Neural progenitor cell (in vitro differentiated cells): ENCODE data around the gene ATP6AP2.
"Not testable (repeated sequence)": the region's sequence is repeated elsewhere in the genome, so short reads cannot be mapped to it uniquely, and the experiment has no call there.

Experiments used
- CTCF ChIP-seq: fragments of 200-600 bp; sonication (generic); IDR thresholded peaks from 2 replicates; pipeline ENCODE4 v1.5.1; 2017; ENCODE audit warnings: antibody characterized with exemption, mild to moderate bottlenecking
- EZH2phosphoT487 ChIP-seq: fragments of 200-600 bp; sonication (generic); IDR thresholded peaks from 2 replicates; pipeline ENCODE4 v1.6.1; 2017; ENCODE audit warnings: antibody characterized with exemption

- TF ChIP-seq CTCF, EZH2phosphoT487: not testable (repeated sequence)
These were observed 9.0 kb downstream of the ATP6AP2 start for GRCh38 chrX:40589616-40590321.
